ENCODE data around the gene CELSR2. TPM values are rescaled to one million over a fixed set of nuclear protein-coding genes. Genes with fewer than 3 reads are reported as not detected.
"Not testable (repeated sequence)": the region's sequence is repeated elsewhere in the genome, so short reads cannot be mapped to it uniquely, and the experiment has no call there.

Gene CELSR2
- total RNA-seq, 3 donors from 2014 or later, result 1.3 to 19.5 (median 13.8) TPM

- Histone ChIP-seq H3K9me3 (no peaks in the 10 kb centered on the region), H3K36me3 (no peaks in the 10 kb centered on the region), H3K4me3 (no peak overlapping the region), H3K4me1 (peaks cover 0 to 14% of the 10 kb centered on the region in 2 donors), H3K27me3 (no peaks in the 10 kb centered on the region), H3K27ac (peak overlapping the region; percentile 81 to 88)
- intact Hi-C loops (cut with DNase I; ENCODE audit: low total_unique reads), result no loop called here
- no peak for DNase-seq (ENCODE audit: low spot score in 2 of 2)
- TF ChIP-seq POLR2AphosphoS5 (IDR thresholded peaks at IDR 0.05), result no peak
- TF ChIP-seq CTCF (IDR thresholded peaks at IDR 0.05), result no peak
- no peak for TF ChIP-seq POLR2A (IDR thresholded peaks at IDR 0.05)
Observed at GRCh38 chr1:109300650-109301151, 51.4 kb downstream of the CELSR2 start.

DNA sequence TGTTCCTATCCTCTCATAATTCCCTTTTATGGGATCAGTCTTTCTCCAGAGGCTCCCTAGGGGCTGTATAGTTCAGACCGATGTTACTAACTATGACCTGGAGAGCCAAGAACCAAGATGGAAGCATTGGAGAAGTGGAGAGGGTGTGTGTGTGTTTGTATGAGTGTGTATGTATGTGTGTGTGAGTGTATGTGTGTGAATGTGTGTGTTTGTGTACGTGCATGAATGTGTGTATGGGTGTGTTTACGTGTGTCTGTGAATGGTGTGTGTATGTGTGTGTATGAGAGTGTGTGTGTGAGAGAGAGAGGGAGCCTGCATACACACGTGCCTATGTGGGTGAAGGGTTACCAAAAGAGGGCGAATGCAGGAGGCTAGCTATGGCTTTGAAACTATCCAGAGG lies 52.5 kb downstream of the CELSR2 start:
- H3K27ac ChIP-seq, result no peak overlapping the region
- intact Hi-C loops (cut with DNase I; ENCODE audit: low total_unique reads), result no loop called here
- no peak for DNase-seq (ENCODE audit: low spot score in 2 of 2)
- H3K4me3 ChIP-seq, result no peak overlapping the region
- TF ChIP-seq POLR2AphosphoS5 (IDR thresholded peaks at IDR 0.05) (no peak), POLR2A (IDR thresholded peaks at IDR 0.05) (no peak), CTCF (IDR thresholded peaks at IDR 0.05) (no peak)
- H3K36me3 ChIP-seq, result no peaks in the 10 kb centered on the region
- H3K27me3 ChIP-seq, result no peaks in the 10 kb centered on the region
- no peaks in the 10 kb centered on the region for H3K9me3 ChIP-seq
- peaks cover 0 to 14% of the 10 kb centered on the region in 2 donors for H3K4me1 ChIP-seq

GRCh38 chr1:109304226-109304920 lies 55.0 kb downstream of the CELSR2 start:
- Histone ChIP-seq H3K27ac (no peak overlapping the region), H3K27me3 (no peaks in the 10 kb centered on the region), H3K4me1 (peaks cover 0 to 5% of the 10 kb centered on the region in 2 donors), H3K36me3 (no peaks in the 10 kb centered on the region), H3K9me3 (no peaks in the 10 kb centered on the region), H3K4me3 (no peak overlapping the region)
- no peak for TF ChIP-seq POLR2AphosphoS5 (IDR thresholded peaks at IDR 0.05)
- TF ChIP-seq CTCF (IDR thresholded peaks at IDR 0.05), result no peak
- TF ChIP-seq POLR2A (IDR thresholded peaks at IDR 0.05), result no peak
- intact Hi-C loops (cut with DNase I; ENCODE audit: low total_unique reads), result no loop called here
- DNase-seq (ENCODE audit: low spot score in 2 of 2), result no peak

DNA sequence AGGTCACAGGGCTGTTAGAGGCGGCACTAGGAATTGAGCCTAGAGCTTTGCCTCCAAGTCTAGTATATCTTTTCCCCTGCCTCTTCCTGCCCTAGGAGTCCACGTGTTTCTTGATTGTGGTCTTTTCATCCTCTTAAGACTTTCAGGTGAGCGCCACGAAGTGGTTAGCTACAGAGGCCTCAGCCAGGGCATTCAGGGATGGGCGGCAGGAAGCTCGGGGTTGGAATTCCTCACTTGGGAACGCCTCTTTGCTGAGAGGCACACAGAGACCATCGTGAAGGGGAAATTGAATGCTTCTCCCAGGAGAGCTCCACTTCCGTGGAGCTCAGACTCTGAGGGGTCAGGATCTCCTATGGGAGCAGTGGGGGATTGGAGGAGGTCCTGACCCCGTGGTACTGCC lies 56.7 kb downstream of the CELSR2 start:
- DNase-seq (ENCODE audit: low spot score in 2 of 2); H3K4me3 ChIP-seq; H3K4me1 ChIP-seq; intact Hi-C loops (cut with DNase I; ENCODE audit: low total_unique reads); H3K9me3 ChIP-seq; H3K27me3 ChIP-seq; H3K27ac ChIP-seq; H3K36me3 ChIP-seq: not testable (repeated sequence)

DNA sequence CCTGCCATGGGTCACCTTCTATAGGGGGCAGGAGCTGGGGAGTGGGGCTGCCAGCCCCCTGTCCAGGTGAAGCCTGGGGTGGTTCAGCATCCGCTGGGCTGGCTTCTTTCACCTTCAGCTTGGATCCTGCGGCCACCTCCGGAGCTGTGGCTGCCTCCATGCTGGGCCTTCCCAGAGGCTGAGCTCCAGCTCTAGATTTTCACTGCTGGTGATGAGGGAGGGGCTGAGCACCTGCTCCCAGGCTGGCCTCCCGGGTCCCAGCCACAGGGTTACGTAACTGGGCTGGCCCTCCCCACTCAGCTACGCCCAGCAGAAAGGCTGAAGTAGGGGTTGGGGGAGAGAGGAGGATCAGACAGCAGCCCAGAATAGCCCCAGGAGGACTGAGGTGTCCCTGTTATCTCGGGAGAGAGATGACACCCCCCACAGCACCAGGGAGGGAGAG lies 57.5 kb downstream of the CELSR2 start, which contains the start of gene MYBPHL:
MYBPHL (minus strand) TSS at position 180 of the 442 bp plus-strand sequence; CDS start at position 160, 20 bp downstream.
- H3K9me3 ChIP-seq, result no peaks in the 10 kb centered on the region
- no peak within 1 kb of the TSS for H3K4me3 ChIP-seq
- no peak for TF ChIP-seq POLR2AphosphoS5 (IDR thresholded peaks at IDR 0.05)
- no peak for TF ChIP-seq POLR2A (IDR thresholded peaks at IDR 0.05)
- no peak for TF ChIP-seq CTCF (IDR thresholded peaks at IDR 0.05)
- no peak within 1 kb of the TSS for H3K27ac ChIP-seq
- no peaks in the 10 kb centered on the region for H3K27me3 ChIP-seq
- intact Hi-C loops (cut with DNase I; ENCODE audit: low total_unique reads), result no loop called here
- H3K4me1 ChIP-seq, result no peaks in the 10 kb centered on the region
- DNase-seq (ENCODE audit: low spot score in 2 of 2), result no peak
- H3K36me3 ChIP-seq, result no peaks in the 10 kb centered on the region

Data from breast epithelium (tissue), 4 donors.